Activated naive CD4-positive, alpha-beta T cell treated with anti-CD3 and anti-CD28 coated beads for 36 hours (primary cell): Measurements from ENCODE around the gene EDNRA. TPM values are rescaled to one million over a fixed set of nuclear protein-coding genes. Genes with fewer than 3 reads are reported as not detected.

ENCODE experiments used
- CTCF ChIA-PET: fragments of 350-600 bp; sonication (Branson Sonifier 250); formaldehyde crosslinking; loops from one replicate; lab custom pipeline; 2021; ENCODE audit warnings: antibody characterized with exemption; lab: Charles Lee
- DNase-seq: peaks from one replicate; pipeline ENCODE4 v3.0.0-alpha.2; 2020
- H3K27ac Mint-ChIP-seq: one replicate; pipeline ENCODE4 v1.8.0; 2021; ENCODE audit warnings: mild to moderate bottlenecking, mixed read lengths
- H3K27me3 Mint-ChIP-seq: one replicate; pipeline ENCODE4 v1.8.0; 2021; ENCODE audit warnings: low read depth, mixed read lengths
- H3K36me3 Mint-ChIP-seq: one replicate; pipeline ENCODE4 v1.8.0; 2021; ENCODE audit warnings: low read depth, mixed read lengths
- H3K4me1 Mint-ChIP-seq: one replicate; pipeline ENCODE4 v1.8.0; 2021; ENCODE audit warnings: low read depth, mixed read lengths
- H3K4me3 Mint-ChIP-seq: one replicate; pipeline ENCODE4 v1.8.0; 2021; ENCODE audit warnings: mild to moderate bottlenecking, moderate library complexity, mixed read lengths
- H3K9me3 Mint-ChIP-seq: one replicate; pipeline ENCODE4 v1.8.0; 2021; ENCODE audit warnings: mixed read lengths
- intact Hi-C: fragments of 100-400 bp; cut with micrococcal nuclease; formaldehyde crosslinking; loops from one replicate; pipeline ENCODE4 v1.15.1; 2023
- total RNA-seq, 2 experiments: library from RNA; stranded (reverse); gene quantifications; one replicate each; pipeline ENCODE4 v1.2.3, GENCODE V29; 2021

Gene EDNRA
- total RNA-seq, 2 experiments from 2014 or later, result not detected

DNA sequence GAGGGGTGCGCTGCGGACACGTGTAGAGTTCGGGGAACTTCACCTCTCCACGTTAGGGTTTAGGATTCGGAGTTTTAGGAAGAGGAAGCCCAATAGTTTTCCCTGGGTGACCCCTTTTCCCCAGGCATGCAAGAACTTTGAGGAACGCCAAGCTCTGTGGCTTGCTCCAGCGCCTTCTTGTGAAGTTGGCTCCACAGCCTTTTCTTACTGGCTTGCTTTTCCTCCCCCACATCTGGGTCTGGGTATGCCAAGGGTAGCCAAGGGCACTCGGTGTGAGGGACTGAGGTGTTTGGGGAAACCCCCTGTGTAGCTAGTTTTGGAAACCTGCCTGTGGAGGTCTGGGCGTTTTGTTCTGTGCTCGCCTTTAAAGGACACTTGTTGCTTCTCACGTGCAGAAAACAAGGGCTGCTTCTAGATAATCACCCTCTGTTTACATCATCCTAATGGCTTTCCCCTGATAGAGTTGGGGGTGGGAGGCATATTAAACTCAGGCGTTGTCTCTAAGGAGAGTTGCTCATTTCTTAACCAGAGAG is 746 bp downstream of the EDNRA start:
- H3K4me3 Mint-ChIP-seq, result no peak overlapping the region
- no peak overlapping the region for H3K27ac Mint-ChIP-seq
- DNase-seq, result no peak
- H3K27me3 Mint-ChIP-seq, result peaks cover 39% of the 10 kb centered on the region
- intact Hi-C loops, result no loop called here
- H3K36me3 Mint-ChIP-seq, result no peaks in the 10 kb centered on the region
- peaks cover 2% of the 10 kb centered on the region for H3K9me3 Mint-ChIP-seq
- CTCF ChIA-PET, result no interaction called here
- no peaks in the 10 kb centered on the region for H3K4me1 Mint-ChIP-seq

DNA sequence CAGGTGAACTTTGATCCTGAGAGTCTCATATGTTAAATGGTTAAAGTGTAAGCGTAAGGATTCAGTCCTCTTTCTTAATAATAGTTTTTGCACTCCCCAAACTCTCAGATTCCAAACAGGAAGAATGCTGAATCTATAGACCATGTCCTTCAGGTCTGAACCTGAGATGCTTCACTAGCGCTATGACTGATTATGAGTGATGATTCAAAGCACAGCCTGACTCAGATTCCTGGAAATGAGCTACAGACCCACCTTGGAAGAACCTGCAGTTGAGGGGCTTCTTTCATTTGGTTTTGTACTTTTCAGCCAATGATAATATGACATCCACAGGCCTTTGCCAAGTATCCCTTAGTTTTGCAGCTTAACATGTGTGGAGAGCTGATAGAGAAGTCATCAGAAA is 1.4 kb downstream of the EDNRA start:
- Mint-ChIP-seq H3K9me3 (peaks cover 2% of the 10 kb centered on the region), H3K36me3 (no peaks in the 10 kb centered on the region), H3K4me1 (no peaks in the 10 kb centered on the region), H3K27me3 (peaks cover 37% of the 10 kb centered on the region), H3K4me3 (no peak overlapping the region), H3K27ac (no peak overlapping the region)
- CTCF ChIA-PET, result no interaction called here
- intact Hi-C loops, result no loop called here
- no peak for DNase-seq

DNA sequence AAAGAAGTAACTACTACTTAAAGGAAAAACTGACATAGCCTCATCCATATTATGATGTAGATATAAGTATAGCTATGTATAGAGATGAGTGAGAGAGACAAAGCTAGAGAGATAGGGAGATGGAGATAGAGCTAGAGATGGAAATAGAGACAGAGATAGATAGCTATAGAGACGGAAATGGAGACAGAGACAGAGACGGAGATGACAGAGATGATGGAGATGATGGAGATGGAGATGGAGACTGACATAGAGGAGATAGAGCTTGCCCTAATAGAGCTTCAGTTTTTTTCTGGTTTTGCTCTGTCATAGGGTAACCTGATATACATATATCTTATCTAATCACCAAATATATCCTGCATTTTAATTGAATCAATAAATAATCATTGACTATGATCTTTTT is 4.3 kb downstream of the EDNRA start:
- intact Hi-C loops, result no loop called here
- no peak for DNase-seq
- Mint-ChIP-seq H3K27ac (no peak overlapping the region), H3K9me3 (peaks cover 2% of the 10 kb centered on the region), H3K4me3 (no peak overlapping the region), H3K36me3 (no peaks in the 10 kb centered on the region), H3K27me3 (peaks cover 23% of the 10 kb centered on the region), H3K4me1 (no peaks in the 10 kb centered on the region)
- CTCF ChIA-PET, result interaction anchor here (0.6 kb wide), 1 partner anchor 1080 kb away, joined by 5 read pairs; no protein-coding TSS in a partner anchor

DNA sequence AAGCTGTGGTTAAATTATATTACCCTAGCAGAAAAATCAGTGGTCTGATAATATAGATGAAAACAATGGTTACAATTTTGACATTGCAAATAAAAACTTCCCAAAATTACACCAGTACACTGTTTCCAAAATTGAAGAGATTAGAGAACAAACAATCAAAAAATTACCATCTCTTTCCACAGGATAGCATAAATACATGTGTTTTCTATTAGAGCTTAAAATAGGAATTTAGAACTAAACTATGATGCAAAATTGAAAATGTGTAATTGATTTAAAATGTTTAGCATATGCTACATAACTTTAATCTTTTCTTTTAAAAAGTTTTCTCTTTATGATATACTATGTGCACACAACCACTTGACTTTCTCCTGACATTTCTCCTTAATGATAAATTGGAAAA is 6.7 kb downstream of the EDNRA start:
- Mint-ChIP-seq H3K27ac (no peak overlapping the region), H3K4me1 (no peaks in the 10 kb centered on the region), H3K4me3 (no peak overlapping the region), H3K27me3 (peaks cover 4% of the 10 kb centered on the region), H3K36me3 (no peaks in the 10 kb centered on the region), H3K9me3 (no peaks in the 10 kb centered on the region)
- CTCF ChIA-PET, result no interaction called here
- no peak for DNase-seq
- intact Hi-C loops, result no loop called here

DNA sequence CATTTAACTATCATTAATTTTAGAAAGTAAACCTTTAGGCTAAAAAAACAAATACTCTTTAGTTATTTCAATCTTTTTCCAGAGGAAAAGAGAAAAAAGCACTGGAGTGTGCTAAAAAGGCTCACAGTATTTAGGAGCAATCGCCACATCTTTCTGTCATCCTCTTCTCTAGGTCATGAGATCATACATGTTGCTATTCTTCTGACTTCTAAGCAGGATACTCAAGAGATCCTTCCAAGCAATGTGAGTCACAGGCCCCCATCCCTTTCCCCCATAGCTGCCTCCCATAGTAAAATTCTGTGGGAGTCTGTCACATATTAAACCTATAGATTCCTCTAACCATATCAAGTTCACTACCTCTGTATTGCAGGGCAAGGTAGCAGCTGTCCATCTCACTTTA is 7.7 kb downstream of the EDNRA start:
- Mint-ChIP-seq H3K36me3 (no peaks in the 10 kb centered on the region), H3K27me3 (peaks cover 2% of the 10 kb centered on the region), H3K4me1 (no peaks in the 10 kb centered on the region), H3K9me3 (no peaks in the 10 kb centered on the region), H3K4me3 (no peak overlapping the region), H3K27ac (no peak overlapping the region)
- CTCF ChIA-PET, result no interaction called here
- no peak for DNase-seq
- intact Hi-C loops, result no loop called here

DNA sequence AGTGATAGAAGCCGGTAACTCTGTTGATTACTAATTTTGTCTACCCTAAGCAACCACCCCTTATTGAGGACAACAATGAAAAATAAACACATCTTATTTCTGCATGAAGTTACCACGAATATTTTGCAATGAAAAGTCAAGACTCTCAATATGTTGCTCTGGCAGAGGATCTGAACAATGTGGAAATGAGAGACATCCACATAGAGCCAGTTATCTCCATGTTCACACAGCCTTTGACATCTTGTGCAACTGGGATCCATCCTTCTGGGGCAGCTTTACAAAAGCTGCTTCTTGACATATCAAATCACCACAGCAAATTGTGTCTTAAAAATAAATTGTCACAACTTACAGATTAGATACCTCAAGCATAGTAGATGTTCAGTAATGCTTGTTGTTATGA is 10.2 kb downstream of the EDNRA start:
- Mint-ChIP-seq H3K4me3 (no peak overlapping the region), H3K27me3 (peaks cover 6% of the 10 kb centered on the region), H3K27ac (no peak overlapping the region), H3K36me3 (no peaks in the 10 kb centered on the region), H3K9me3 (no peaks in the 10 kb centered on the region), H3K4me1 (no peaks in the 10 kb centered on the region)
- DNase-seq, result no peak
- CTCF ChIA-PET, result no interaction called here
- intact Hi-C loops, result no loop called here

DNA sequence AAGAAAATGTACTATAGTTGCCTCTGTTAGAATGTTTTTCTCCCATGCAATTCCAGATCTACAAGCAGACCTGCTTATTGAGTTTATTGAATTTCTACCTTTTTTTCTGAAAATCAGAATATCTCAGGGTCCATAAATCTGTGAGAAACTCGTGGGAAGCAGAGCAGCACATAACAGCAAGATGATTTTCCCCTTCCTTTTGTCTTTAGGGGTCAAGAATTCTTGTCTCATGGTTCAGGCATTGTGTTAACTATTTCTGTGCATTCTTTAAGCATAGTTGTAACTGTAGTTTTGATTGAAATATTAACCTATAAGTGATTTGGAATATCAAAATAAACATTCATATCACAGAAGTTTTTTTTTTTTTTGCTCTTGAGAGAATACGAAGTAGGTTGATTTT is 11.4 kb downstream of the EDNRA start:
- H3K36me3 Mint-ChIP-seq, result no peaks in the 10 kb centered on the region
- no peak overlapping the region for H3K4me3 Mint-ChIP-seq
- CTCF ChIA-PET, result no interaction called here
- no peak overlapping the region for H3K27ac Mint-ChIP-seq
- peaks cover 6% of the 10 kb centered on the region for H3K27me3 Mint-ChIP-seq
- no peaks in the 10 kb centered on the region for H3K9me3 Mint-ChIP-seq
- no peak for DNase-seq
- intact Hi-C loops, result no loop called here
- H3K4me1 Mint-ChIP-seq, result no peaks in the 10 kb centered on the region

DNA sequence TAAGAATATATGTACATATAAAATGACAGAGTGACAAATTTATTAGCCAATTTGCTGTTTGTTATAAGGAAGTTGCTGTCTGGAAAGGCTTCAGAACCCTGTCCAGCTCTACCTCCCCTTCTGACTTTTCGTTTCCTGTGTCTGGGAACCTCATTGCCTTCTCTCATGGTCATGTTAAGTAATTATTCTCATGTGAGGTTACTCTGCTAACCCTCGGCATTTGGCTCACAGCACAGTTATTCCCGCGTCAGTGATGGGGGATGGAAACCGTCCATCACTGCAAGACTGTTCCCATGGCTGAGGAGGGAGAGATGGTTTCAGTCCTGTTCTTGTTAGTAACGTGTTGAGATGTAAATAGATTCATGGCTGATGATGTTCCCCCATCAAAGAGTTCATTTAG is 11.9 kb downstream of the EDNRA start:
- Mint-ChIP-seq H3K4me3 (no peak overlapping the region), H3K36me3 (no peaks in the 10 kb centered on the region), H3K4me1 (no peaks in the 10 kb centered on the region), H3K27me3 (peaks cover 6% of the 10 kb centered on the region), H3K27ac (no peak overlapping the region), H3K9me3 (no peaks in the 10 kb centered on the region)
- no peak for DNase-seq
- CTCF ChIA-PET, result no interaction called here
- intact Hi-C loops, result no loop called here

DNA sequence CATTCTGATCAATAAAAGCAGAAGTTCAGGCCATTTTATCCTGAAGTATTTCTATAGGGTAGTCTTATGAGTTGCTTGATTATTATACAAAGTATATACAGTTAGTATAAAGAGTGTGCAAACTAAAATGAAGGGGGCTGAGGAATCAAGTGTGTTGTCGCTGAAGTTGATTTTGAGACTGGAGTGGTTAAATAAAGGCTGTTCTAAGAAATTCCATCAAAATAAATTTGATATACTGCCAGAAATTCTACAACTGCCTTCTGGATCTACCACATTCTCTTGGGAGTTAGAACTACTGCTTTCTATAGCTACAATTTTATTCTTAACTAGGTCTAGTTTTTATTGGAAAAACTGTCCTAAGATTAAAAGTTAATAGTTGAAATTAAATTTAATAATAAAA is 12.4 kb downstream of the EDNRA start:
- no peak overlapping the region for H3K27ac Mint-ChIP-seq
- no peaks in the 10 kb centered on the region for H3K36me3 Mint-ChIP-seq
- no peaks in the 10 kb centered on the region for H3K9me3 Mint-ChIP-seq
- H3K4me1 Mint-ChIP-seq, result no peaks in the 10 kb centered on the region
- CTCF ChIA-PET, result no interaction called here
- intact Hi-C loops, result no loop called here
- peaks cover 8% of the 10 kb centered on the region for H3K27me3 Mint-ChIP-seq
- no peak for DNase-seq
- no peak overlapping the region for H3K4me3 Mint-ChIP-seq

DNA sequence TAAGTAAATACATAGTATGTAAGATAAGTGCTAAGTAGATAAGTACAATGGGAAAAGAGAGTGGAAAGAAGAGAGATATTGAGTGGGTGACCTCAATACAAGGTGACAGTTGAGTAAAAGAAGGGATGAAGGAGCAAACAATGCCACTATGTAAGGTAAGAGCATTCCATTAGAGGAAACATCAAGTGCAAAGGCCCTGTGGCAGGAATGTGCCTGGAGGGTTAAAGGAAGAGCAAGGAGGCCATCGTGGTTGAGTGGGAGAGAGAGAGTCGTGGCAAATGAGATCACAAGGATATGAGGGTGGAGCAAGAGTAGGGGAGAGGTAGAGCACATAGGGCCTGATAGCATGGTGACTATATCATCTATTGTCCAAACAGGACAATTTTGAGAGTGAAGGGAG is 13.4 kb downstream of the EDNRA start:
- no peak overlapping the region for H3K27ac Mint-ChIP-seq
- no peak for DNase-seq
- H3K4me1 Mint-ChIP-seq, result no peaks in the 10 kb centered on the region
- no peak overlapping the region for H3K4me3 Mint-ChIP-seq
- intact Hi-C loops, result no loop called here
- peaks cover 7% of the 10 kb centered on the region for H3K27me3 Mint-ChIP-seq
- no peaks in the 10 kb centered on the region for H3K36me3 Mint-ChIP-seq
- CTCF ChIA-PET, result no interaction called here
- H3K9me3 Mint-ChIP-seq, result no peaks in the 10 kb centered on the region

DNA sequence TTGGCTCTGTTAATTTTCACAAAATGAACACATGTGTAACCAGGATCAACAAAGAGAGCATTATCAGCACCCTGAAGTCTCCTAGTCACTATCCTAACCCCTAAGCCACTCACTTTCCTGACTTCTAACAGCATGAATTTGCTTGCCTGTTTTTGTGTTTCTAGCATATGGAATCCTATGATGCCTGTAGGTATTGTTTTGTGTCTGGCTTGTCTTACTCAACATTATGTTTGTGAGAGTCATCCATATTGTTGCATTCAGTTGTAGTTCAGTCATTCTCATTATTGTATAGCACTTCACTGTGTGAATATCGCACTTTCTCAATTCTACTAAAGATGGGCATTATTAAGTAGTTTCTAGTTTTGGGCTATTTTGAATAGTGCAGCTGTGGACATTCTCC is 15.6 kb downstream of the EDNRA start:
- intact Hi-C loops, result no loop called here
- H3K9me3 Mint-ChIP-seq, result no peaks in the 10 kb centered on the region
- no peaks in the 10 kb centered on the region for H3K4me1 Mint-ChIP-seq
- H3K27ac Mint-ChIP-seq, result no peak overlapping the region
- H3K27me3 Mint-ChIP-seq, result peaks cover 7% of the 10 kb centered on the region
- H3K36me3 Mint-ChIP-seq, result no peaks in the 10 kb centered on the region
- CTCF ChIA-PET, result interaction anchor here (0.6 kb wide), 1 partner anchor 280 kb away, joined by 3 read pairs; no protein-coding TSS in a partner anchor
- no peak overlapping the region for H3K4me3 Mint-ChIP-seq
- DNase-seq, result no peak

DNA sequence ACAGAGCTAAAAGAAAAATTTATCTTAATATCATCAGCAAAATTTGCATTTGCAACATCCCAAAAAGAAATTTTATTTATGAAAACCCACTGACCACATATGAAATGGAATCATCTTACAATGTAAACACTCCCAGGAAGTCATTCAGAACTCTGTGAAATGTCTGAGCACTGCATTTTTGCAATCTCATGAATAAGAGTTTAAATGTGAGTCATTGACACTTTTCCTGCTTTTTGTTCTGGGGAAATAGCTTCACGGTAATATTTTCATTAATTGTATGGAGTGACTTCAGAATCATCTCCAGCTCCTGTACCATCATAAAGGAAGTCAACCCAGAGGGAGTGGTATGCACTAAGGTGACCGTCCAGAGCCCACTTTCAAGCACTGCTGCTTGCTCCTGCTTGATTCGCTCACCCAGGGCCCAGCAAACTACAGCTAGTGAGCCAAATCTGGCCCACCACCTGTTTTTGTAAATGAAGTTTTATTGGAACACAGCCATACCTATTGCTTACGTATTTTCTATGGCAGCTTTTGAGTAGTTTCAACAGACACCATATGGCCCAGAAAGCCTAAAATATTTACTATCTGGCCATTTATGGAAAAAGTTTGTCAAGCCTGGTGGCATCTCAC is 17.2 kb downstream of the EDNRA start:
- intact Hi-C loops, result no loop called here
- no peak for DNase-seq
- no peak overlapping the region for H3K27ac Mint-ChIP-seq
- no peaks in the 10 kb centered on the region for H3K4me1 Mint-ChIP-seq
- no peaks in the 10 kb centered on the region for H3K9me3 Mint-ChIP-seq
- no peaks in the 10 kb centered on the region for H3K36me3 Mint-ChIP-seq
- peaks cover 7% of the 10 kb centered on the region for H3K27me3 Mint-ChIP-seq
- H3K4me3 Mint-ChIP-seq, result no peak overlapping the region
- CTCF ChIA-PET, result interaction anchor here (1.5 kb wide), 1 partner anchor 92 kb away, joined by 4 read pairs; no protein-coding TSS in a partner anchor

DNA sequence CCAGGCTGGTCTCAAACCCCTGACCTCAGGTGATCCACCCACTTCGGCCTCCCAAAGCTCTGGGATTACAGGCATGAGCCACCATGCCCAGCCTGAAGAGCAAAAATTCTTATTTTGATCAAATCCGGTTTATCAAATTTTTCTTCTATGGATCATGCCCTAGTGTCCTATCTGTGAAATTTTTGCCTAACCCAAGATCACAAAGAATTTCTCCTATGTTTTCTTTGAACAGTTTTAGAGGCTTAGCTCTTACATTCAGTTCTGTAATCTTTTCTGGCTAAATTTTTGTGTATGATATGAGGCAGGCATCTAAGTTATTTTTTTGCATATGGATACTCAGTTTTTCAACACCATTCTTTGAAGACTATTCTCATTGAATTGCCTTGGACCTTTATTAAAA is 27.4 kb downstream of the EDNRA start:
- intact Hi-C loops, result no loop called here
- Mint-ChIP-seq H3K9me3 (no peaks in the 10 kb centered on the region), H3K4me1 (no peaks in the 10 kb centered on the region), H3K36me3 (no peaks in the 10 kb centered on the region), H3K27ac (no peak overlapping the region), H3K27me3 (peaks cover 10% of the 10 kb centered on the region), H3K4me3 (no peak overlapping the region)
- CTCF ChIA-PET, result interaction anchor here (0.5 to 1.4 kb wide), 3 partner anchors 10 to 363 kb away, joined by 3 to 4 read pairs (median 4); no protein-coding TSS in a partner anchor
- DNase-seq, result no peak
